Adrenal gland (tissue), 5 donors: ENCODE measurements around the gene MPP2.

Experiments used
- POLR2A ChIP-seq, 2 donors: fragments of 450-650 bp; IDR thresholded peaks; one replicate each; pipeline ENCODE4 v1.6.1; 2017; ENCODE audit warnings: antibody characterized with exemption in 2 of 2, mild to moderate bottlenecking in 2 of 2, moderate library complexity in 1 of 2
- TF ChIP-seq, protein P1 (sequence below), 6 experiments: fragments of 450-650 bp in 4 of 6; fragments of 200-600 bp in 2 of 6; sonication (generic) in 1 of 6; IDR thresholded peaks; 1 replicate in 5 of 6; 2 replicates in 1 of 6; pipeline versions ENCODE4 v1.5.1 to v1.8.0; 2016 to 2021; ENCODE audit warnings: antibody characterized with exemption in 6 of 6, mild to moderate bottlenecking in 2 of 6, moderate library complexity in 1 of 6
- donor health status: DM: no; HTN: no; CAD: no.

DNA sequence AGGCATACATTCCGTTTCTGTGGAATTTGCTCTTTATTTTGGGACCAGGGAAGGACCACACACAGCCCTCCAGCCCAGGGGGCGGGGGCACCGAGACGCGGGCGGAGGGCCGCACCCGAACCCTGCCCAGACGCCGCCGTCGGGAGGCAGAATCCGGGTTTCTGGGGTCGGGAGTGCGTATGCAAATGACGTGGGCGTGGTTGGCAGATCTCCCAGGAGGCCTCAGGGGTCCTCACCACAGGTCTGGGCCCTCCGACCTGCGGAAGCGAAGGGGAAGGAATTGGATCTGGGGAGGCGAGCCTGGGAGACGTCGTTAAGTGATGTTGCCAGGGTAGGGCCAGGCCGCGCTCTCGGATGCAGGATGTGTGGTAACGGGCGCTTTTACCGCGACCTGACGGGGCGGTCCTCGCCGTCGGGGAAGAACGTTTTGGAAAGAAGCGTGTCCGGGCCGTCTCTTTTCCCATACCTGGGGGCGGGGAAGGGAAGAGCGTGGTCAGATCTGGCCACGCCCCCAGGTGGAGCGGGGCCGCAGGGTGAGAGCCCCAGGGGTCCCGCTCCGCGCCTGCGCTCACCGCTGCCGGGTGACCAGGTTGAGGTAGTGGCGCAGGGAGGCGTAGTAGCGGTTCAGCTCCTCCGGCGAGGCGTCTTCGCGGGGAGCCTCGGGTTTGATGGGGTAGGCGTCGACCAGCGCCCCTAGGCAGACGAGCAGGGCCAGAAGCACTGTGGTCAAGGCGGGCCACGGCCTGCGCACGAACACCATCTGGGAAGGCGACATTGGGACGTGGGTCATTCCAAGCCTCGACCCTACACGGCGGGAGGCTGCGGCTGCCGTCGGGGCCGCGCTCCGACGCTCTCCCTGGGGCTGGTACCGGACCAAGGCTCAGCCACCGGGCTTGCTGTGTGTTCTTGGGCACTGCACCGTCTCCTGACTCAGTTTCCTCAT is 45.7 kb upstream of the MPP2 start:
- TF ChIP-seq, protein P1, sequence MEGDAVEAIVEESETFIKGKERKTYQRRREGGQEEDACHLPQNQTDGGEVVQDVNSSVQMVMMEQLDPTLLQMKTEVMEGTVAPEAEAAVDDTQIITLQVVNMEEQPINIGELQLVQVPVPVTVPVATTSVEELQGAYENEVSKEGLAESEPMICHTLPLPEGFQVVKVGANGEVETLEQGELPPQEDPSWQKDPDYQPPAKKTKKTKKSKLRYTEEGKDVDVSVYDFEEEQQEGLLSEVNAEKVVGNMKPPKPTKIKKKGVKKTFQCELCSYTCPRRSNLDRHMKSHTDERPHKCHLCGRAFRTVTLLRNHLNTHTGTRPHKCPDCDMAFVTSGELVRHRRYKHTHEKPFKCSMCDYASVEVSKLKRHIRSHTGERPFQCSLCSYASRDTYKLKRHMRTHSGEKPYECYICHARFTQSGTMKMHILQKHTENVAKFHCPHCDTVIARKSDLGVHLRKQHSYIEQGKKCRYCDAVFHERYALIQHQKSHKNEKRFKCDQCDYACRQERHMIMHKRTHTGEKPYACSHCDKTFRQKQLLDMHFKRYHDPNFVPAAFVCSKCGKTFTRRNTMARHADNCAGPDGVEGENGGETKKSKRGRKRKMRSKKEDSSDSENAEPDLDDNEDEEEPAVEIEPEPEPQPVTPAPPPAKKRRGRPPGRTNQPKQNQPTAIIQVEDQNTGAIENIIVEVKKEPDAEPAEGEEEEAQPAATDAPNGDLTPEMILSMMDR (IDR thresholded peaks at IDR 0.05) = no peak
- no peak for TF ChIP-seq POLR2A (IDR thresholded peaks at IDR 0.05)
